Lower leg skin (tissue), 4 donors: ENCODE results near the gene SCN2A. TPM values are rescaled to one million over a fixed set of nuclear protein-coding genes. Genes with fewer than 3 reads are reported as not detected.

ENCODE experiments used
- DNase-seq, 2 donors: peaks; one replicate each; pipeline ENCODE4 v3.0.0-alpha.2; 2019; ENCODE audit warnings: low spot score in 2 of 2
- H3K4me3 ChIP-seq: fragments of 200-600 bp; sonication (generic); 2 replicates; pipeline ENCODE4 v1.5.1; 2017; ENCODE audit warnings: mild to moderate bottlenecking, low read depth; ENCODE audit not compliant: poor library complexity, severe bottlenecking
- POLR2A ChIP-seq, 2 donors: fragments of 450-650 bp; IDR thresholded peaks; one replicate each; pipeline ENCODE4 v1.6.1; 2016 to 2017; ENCODE audit warnings: antibody characterized with exemption in 2 of 2, mild to moderate bottlenecking in 1 of 2, moderate library complexity in 1 of 2
- WGBS, 2 donors: methylation state at CpG; one replicate each; pipeline ENCODE4 v1.1.5; 2018; 5-methylcytosine and 5-hydroxymethylcytosine counted together
- intact Hi-C: fragments of 100-400 bp; cut with DNase I; formaldehyde crosslinking; loops from one replicate; pipeline ENCODE4 v1.15.0; 2023; ENCODE audit warnings: low total_unique reads
- total RNA-seq, 4 donors: library from RNA; depleted of rRNA; stranded (reverse); fragments of >200 nt; gene quantifications; one replicate each; pipeline ENCODE4 v1.1.0, GENCODE V29; 2016
- TF ChIP-seq, protein P1 (sequence below), 3 donors: fragments of 450-650 bp; IDR thresholded peaks; one replicate each; pipeline ENCODE4 v1.5.1; 2016; ENCODE audit warnings: antibody characterized with exemption in 3 of 3, mild to moderate bottlenecking in 3 of 3, moderate library complexity in 2 of 3

Gene SCN2A
- total RNA-seq, 4 donors from 2014 or later = 0.03 to 0.29 (median 0.04) TPM; not detected in 1

DNA sequence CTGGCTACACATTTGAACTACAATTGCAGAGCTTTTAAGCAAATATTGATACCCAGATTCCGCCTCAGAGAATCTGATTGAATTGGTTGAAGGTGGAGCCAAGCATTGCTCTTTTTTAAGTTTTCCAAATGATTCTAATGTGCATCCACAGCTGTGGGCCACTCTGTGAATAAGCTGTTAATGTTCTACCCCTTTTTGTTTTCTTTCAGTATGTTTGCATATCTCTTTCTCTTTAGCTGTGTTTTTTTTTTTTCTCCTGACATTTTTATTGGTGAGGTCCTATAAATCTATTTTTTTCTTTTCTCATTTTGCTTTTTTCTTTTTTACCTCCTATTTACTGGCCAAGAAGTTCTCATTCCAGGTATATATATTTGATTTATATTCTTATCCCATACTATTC lies 41.9 kb upstream of the SCN2A start:
- H3K4me3 ChIP-seq = no peak overlapping the region
- intact Hi-C loops = no loop called here
- WGBS, 2 donors = 88 to 90% methylated on average over 1 of the region's 1 CpG
- no peak for TF ChIP-seq POLR2A (IDR thresholded peaks at IDR 0.05)
- TF ChIP-seq, protein P1, sequence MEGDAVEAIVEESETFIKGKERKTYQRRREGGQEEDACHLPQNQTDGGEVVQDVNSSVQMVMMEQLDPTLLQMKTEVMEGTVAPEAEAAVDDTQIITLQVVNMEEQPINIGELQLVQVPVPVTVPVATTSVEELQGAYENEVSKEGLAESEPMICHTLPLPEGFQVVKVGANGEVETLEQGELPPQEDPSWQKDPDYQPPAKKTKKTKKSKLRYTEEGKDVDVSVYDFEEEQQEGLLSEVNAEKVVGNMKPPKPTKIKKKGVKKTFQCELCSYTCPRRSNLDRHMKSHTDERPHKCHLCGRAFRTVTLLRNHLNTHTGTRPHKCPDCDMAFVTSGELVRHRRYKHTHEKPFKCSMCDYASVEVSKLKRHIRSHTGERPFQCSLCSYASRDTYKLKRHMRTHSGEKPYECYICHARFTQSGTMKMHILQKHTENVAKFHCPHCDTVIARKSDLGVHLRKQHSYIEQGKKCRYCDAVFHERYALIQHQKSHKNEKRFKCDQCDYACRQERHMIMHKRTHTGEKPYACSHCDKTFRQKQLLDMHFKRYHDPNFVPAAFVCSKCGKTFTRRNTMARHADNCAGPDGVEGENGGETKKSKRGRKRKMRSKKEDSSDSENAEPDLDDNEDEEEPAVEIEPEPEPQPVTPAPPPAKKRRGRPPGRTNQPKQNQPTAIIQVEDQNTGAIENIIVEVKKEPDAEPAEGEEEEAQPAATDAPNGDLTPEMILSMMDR (IDR thresholded peaks at IDR 0.05) = no peak
- no peak for DNase-seq

DNA sequence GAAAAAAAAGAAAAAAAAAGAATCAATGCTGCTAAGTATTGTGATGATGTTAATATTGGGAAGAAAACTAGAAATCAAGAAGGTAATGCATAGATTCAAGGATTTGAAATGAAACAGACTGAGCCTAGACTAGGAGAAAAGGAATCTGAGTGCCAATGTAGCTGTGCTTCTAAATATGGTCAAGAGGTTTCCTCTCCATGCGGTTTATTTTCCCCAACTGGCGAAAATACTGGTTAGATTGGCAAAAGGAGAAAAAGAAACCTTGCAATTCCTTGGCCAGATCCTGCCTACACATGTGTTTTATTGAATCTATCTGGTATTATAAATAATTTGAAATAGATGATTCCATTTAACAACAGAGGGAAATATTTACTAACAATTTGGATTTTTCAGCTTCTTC lies 41.0 kb upstream of the SCN2A start:
- no peak overlapping the region for H3K4me3 ChIP-seq
- 47 to 66% methylated on average over 2 of the region's 2 CpGs for WGBS, 2 donors
- intact Hi-C loops = no loop called here
- no peak for DNase-seq
- TF ChIP-seq POLR2A (IDR thresholded peaks at IDR 0.05) = no peak
- TF ChIP-seq, protein P1 (IDR thresholded peaks at IDR 0.05) = no peak

DNA sequence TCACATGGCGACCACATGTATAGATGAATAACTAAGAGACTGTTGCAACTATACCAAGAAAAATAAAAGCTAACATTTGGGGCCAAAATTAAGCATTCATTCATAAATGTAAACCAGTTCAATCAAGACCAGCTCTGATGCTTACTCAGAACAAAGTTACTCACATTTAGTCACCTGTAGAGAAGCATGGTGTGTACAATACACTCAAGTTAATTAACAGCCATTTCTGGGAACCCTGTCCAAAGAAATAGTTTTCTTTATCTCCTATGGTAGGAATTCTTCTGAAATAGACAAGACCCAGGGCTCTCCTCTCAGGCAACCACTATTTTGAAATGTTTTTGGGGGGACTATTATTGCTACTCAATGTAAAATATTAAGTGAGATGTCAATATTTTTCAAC lies 37.0 kb upstream of the SCN2A start:
- intact Hi-C loops = loop anchor here (10.0 kb wide), 1 partner anchor 187 kb away; no protein-coding TSS in a partner anchor
- no peak for DNase-seq
- H3K4me3 ChIP-seq = no peak overlapping the region
- TF ChIP-seq, protein P1 (IDR thresholded peaks at IDR 0.05) = no peak
- TF ChIP-seq POLR2A (IDR thresholded peaks at IDR 0.05) = no peak
- WGBS, 2 donors = 73 to 77% methylated on average over 1 of the region's 1 CpG

DNA sequence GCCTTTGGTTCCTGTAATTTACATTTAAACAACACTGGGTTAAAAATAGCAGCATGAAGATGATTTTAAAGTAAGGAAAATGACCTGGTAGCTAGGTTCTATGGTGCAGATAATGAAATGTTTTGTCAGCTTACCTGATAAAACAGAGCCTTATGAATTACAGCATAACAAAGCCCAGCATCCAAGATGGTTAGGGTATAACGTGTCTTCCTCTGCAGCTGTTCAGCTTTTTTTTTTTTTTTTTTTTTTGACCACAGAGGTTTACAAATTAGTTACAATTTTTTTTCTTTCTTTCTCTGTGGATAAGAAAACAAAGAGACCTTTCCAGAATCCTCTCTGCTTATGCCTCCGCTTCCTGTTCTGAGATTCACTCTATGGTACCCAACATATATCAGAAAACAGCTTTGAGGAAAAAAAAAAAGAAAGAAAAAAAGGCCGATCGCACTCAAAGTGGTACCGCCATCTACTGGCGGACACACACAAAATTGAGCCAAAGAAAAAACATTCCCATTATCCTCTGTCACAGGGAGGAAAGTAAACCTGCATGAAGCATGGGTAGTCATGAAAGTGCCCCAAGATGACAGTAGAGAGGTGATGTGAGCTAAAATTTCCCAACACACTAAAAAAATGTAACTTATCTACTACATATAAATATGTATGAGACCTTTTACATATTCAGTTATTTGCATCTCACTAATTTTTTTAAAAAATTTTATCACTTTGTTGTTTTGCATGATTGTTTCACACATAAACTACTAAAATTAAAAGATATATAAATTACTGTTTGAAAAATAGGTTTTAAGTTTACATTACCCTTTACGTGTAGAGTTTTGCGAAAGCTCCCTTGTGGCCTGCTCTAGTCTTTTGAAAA lies 35.3 kb upstream of the SCN2A start, which contains the start of gene SCN3A:
Gene SCN3A, minus strand, starts transcription at position 362 of the 871 bp plus-strand sequence. CDS start 27,656 bp downstream, outside the sequence.
- WGBS, 2 donors = 26% methylated on average over 8 of the region's 8 CpGs
- intact Hi-C loops = loop anchor here (10.0 kb wide), 1 partner anchor 189 kb away; no protein-coding TSS in a partner anchor

DNA sequence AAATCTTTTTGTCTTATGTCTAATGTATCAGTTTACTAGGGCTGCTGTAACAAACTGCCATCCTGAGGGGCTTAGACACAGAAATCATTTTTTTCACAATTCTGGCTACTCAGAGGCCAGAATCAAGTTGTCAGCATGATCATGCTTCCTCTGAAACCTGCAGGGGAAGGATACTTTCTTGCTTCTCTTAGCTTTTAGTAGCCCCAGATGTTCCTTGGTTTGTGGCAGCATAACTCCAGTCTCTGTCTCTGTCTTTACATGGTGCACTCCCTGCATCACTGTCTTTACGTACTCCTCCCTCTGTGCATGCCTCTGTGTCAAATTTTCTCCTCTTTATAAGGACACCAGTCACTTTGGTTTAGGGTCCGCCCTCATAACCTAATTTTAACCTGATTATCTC lies 33.3 kb upstream of the SCN2A start:
- TF ChIP-seq POLR2A (IDR thresholded peaks at IDR 0.05) = no peak
- TF ChIP-seq, protein P1 (IDR thresholded peaks at IDR 0.05) = no peak
- intact Hi-C loops = loop anchor here (10.0 kb wide), 1 partner anchor 191 kb away; no protein-coding TSS in a partner anchor
- 91 to 92% methylated on average over 2 of the region's 2 CpGs for whole genome bisulfite sequencing, 2 donors
- DNase-seq = no peak
- H3K4me3 ChIP-seq = no peak overlapping the region

More for the DNA sequence above, 35.3 kb upstream of the SCN2A start, which contains the start of gene SCN3A:
- no peak for DNase-seq
- TF ChIP-seq, protein P1 (IDR thresholded peaks at IDR 0.05) = no peak
- no peak for TF ChIP-seq POLR2A (IDR thresholded peaks at IDR 0.05)
- no peak within 1 kb of the TSS for H3K4me3 ChIP-seq
